ENCODE measurements around the gene LZTS2.

LZTS2 gene

DNA sequence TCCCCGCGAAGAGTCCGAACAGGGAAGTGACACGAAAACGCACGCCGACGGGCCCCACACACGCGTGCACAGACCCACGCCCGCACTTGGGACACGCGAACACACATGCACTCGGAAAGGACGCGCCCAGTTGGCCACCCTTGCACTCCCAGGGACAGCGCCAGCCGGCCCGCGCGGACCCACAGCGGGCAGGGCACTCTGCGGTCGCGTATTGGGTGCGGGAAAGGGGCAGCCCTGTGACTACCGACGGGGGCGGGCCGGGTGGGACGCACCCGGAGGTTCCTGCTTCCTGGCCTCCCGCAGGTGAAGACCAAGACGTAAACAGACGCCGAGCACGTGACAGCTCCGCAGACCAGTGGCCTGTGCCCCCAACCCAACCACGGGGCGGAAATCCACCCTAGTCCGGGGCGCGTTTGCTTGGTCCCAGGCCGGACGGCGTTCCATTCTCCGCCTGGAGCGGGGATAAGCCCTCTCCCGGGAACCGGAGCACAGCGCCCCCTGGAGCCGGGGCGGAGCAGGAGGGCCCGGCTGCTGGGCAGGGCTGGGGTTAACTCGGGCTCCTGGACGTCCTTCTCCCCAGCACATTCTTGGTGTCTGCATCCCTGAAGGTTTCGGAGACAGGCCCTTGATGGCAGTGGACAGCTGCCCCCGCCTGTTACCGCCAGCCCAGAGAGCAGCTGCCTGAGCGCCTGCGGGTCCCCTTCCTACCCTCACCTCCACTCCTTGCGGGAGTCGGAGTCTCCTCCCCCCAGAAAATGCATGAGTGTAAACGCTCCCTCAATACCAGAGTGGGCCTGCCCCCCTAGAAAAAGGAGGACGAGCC lies 2.0 kb upstream of the LZTS2 start:
- no peak for DNase-seq (ENCODE audit: low read depth, low spot score)

GRCh38 chr10:100998183-100998990 lies 1.2 kb upstream of the LZTS2 start:
- peak; percentile 82 for DNase-seq (ENCODE audit: low read depth, low spot score)

- no peak for DNase-seq (ENCODE audit: low read depth, low spot score)
These were observed 442 bp upstream of the LZTS2 start for GRCh38 chr10:100998991-100999741.

- no peak for DNase-seq (ENCODE audit: low read depth, low spot score)
These were observed 713 bp downstream of the LZTS2 start for GRCh38 chr10:101000127-101000914.

- DNase-seq (ENCODE audit: low read depth, low spot score), result no peak
These were observed 1.5 kb downstream of the LZTS2 start for GRCh38 chr10:101000915-101001658.

- DNase-seq (ENCODE audit: low read depth, low spot score), result no peak
These were observed 2.0 kb downstream of the LZTS2 start for GRCh38 chr10:101001659-101002035.

DNA sequence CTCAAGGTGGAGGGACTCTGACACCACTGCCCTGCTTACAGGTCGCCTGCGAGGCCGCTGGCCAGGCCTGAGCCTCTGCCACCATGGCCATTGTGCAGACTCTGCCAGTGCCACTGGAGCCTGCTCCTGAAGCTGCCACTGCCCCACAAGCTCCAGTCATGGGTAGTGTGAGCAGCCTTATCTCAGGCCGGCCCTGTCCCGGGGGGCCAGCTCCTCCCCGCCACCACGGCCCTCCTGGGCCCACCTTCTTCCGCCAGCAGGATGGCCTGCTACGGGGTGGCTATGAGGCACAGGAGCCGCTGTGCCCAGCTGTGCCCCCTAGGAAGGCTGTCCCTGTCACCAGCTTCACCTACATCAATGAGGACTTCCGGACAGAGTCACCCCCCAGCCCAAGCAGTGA lies 2.8 kb downstream of the LZTS2 start:
- DNase-seq (ENCODE audit: low read depth, low spot score), result no peak

DNA sequence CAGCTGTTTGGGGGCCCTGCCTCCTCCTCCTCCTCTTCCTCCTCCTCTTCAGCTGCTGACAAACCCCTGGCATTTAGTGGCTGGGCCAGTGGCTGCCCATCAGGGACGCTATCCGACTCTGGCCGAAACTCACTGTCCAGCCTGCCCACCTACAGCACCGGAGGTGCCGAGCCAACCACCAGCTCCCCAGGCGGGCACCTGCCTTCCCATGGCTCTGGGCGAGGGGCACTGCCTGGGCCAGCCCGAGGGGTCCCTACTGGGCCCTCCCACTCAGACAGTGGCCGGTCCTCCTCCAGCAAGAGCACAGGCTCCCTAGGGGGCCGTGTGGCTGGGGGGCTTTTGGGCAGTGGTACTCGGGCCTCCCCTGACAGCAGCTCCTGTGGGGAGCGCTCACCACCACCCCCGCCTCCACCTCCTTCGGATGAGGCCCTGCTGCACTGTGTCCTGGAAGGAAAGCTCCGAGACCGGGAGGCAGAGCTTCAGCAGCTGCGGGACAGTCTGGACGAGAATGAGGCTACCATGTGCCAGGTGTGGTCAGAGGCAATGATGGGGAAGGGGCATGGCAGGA lies 4.1 kb downstream of the LZTS2 start:
- no peak for DNase-seq (ENCODE audit: low read depth, low spot score)

DNA sequence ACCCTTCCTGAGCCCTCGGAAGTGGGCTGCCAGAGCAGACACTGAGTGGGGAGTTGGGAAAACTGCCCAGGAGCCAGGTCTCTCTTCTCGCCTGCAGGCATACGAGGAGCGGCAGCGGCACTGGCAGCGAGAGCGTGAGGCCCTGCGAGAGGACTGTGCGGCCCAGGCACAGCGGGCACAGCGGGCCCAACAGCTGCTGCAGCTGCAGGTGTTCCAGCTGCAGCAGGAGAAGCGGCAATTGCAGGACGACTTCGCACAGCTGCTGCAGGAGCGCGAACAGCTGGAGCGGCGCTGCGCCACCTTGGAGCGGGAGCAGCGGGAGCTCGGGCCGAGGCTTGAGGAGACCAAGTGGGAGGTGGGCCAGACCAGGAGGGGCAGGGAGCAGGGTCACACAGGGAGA lies 5.8 kb downstream of the LZTS2 start:
- DNase-seq (ENCODE audit: low read depth, low spot score), result no peak

- no peak for DNase-seq (ENCODE audit: low read depth, low spot score)
These were observed 6.4 kb downstream of the LZTS2 start for GRCh38 chr10:101005869-101006567.

DNA sequence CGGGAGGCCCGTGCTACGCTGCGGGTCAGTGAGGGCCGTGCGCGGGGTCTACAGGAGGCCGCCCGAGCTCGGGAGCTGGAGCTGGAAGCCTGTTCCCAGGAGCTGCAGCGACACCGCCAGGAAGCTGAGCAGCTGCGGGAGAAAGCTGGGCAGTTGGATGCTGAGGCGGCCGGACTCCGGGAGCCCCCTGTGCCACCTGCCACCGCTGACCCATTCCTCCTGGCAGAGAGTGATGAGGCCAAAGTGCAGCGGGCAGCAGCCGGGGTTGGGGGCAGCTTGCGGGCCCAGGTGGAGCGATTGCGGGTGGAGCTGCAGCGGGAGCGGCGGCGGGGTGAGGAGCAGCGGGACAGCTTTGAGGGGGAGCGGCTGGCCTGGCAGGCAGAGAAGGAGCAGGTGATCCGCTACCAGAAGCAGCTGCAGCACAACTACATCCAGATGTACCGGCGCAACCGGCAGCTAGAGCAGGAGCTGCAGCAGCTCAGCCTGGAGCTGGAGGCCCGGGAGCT lies 7.0 kb downstream of the LZTS2 start:
- no peak for DNase-seq (ENCODE audit: low read depth, low spot score)

GRCh38 chr10:101007099-101007711 lies 7.6 kb downstream of the LZTS2 start:
- no peak for DNase-seq (ENCODE audit: low read depth, low spot score)

GRCh38 chr10:101007915-101008822 lies 8.6 kb downstream of the LZTS2 start:
- DNase-seq (ENCODE audit: low read depth, low spot score), result no peak

GRCh38 chr10:101008823-101009423 lies 9.3 kb downstream of the LZTS2 start:
- DNase-seq (ENCODE audit: low read depth, low spot score), result no peak

DNA sequence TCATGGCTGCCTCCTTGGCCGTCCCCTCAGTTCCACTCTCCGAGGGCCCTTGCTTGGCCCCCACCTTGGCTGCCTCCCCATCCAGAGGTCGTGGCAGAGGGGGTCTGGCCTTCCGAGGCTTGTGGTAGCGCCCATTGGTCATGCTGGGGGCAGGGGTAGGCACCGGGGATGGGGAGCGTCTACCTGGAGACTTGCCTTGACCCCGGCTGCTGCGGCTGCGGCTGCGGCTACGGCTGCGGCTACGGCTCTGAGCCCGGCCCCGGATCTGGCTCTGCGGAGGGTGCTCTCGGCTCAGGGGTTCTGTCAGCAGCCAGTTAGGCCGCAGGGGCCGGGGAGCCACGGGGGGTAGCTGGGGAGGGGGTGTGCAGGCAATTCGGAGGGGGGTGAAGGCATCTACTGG lies 10.7 kb downstream of the LZTS2 start:
- no peak for DNase-seq (ENCODE audit: low read depth, low spot score)

GRCh38 chr10:101011517-101012423 lies 12.2 kb downstream of the LZTS2 start:
- DNase-seq (ENCODE audit: low read depth, low spot score), result no peak
